WTC11 (cell line): ENCODE measurements around the gene CFAP100.

ENCODE experiments used
- HMGA2 ChIP-seq: fragments of 250-450 bp; sonication (Bioruptor Pico); IDR thresholded peaks from 2 replicates; pipeline ENCODE4 v1.4.0; 2021; ENCODE audit warnings: mild to moderate bottlenecking, moderate library complexity
- IRF2 ChIP-seq: sonication (generic); formaldehyde crosslinking; IDR thresholded peaks from 2 replicates; pipeline ENCODE4 v1.8.0; 2022; ENCODE audit warnings: low read depth, missing genetic modification reagents, borderline replicate concordance
- TF ChIP-seq, protein P1 (sequence below): fragments of 200-600 bp; IDR thresholded peaks from 2 replicates; pipeline ENCODE4 v1.8.0; 2022; ENCODE audit warnings: antibody characterized with exemption
- TF ChIP-seq, protein P2 (sequence below): sonication (generic); formaldehyde crosslinking; IDR thresholded peaks from 2 replicates; pipeline ENCODE4 v1.8.0; 2022; ENCODE audit warnings: mild to moderate bottlenecking, missing genetic modification reagents

DNA sequence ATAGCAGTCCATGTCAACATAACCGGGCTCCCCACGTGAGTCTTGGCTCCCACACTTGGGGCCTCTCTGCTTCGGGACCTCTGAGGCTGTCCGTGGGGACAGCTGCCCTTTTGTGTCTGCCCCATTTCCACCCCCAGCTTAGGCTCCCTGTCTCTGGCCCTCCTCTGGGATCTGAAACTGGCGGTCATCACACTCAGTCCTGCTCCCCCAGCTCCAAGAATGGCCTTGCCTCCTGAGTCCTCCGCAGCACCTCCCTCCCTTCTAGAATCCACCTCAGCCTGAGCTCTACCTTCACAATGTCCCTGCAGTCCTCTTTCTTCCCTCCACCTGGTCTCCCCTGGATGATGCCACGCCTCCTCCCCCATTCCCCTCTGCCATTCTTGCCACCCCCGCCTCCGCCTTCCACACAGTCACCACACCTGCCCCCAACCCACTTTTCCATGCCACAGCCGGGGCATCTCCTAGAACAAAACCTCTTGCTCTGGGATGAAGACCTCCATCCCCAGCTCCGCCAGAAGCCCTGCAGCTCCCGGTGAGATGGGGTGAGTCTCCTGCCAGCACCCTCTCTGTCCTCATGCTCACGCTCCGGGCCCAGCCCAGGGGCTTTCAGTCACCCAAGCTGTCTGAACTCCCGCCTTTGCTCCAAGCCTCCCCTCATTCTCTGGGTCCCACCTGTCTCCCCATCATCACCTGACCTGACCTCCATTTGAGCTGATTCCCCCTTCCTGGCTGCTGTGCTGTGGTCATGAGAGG is 88.0 kb downstream of the CFAP100 start:
- TF ChIP-seq, protein P1, sequence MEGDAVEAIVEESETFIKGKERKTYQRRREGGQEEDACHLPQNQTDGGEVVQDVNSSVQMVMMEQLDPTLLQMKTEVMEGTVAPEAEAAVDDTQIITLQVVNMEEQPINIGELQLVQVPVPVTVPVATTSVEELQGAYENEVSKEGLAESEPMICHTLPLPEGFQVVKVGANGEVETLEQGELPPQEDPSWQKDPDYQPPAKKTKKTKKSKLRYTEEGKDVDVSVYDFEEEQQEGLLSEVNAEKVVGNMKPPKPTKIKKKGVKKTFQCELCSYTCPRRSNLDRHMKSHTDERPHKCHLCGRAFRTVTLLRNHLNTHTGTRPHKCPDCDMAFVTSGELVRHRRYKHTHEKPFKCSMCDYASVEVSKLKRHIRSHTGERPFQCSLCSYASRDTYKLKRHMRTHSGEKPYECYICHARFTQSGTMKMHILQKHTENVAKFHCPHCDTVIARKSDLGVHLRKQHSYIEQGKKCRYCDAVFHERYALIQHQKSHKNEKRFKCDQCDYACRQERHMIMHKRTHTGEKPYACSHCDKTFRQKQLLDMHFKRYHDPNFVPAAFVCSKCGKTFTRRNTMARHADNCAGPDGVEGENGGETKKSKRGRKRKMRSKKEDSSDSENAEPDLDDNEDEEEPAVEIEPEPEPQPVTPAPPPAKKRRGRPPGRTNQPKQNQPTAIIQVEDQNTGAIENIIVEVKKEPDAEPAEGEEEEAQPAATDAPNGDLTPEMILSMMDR: no peak
- TF ChIP-seq HMGA2 (CRISPR knock-in tag) (no peak), IRF2 (CRISPR knock-in tag) (no peak)
- TF ChIP-seq, protein P2, sequence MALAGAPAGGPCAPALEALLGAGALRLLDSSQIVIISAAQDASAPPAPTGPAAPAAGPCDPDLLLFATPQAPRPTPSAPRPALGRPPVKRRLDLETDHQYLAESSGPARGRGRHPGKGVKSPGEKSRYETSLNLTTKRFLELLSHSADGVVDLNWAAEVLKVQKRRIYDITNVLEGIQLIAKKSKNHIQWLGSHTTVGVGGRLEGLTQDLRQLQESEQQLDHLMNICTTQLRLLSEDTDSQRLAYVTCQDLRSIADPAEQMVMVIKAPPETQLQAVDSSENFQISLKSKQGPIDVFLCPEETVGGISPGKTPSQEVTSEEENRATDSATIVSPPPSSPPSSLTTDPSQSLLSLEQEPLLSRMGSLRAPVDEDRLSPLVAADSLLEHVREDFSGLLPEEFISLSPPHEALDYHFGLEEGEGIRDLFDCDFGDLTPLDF (CRISPR knock-in tag): no peak
